ENCODE results near the gene EFHD2. TPM values are rescaled to one million over a fixed set of nuclear protein-coding genes. Genes with fewer than 3 reads are reported as not detected.

EFHD2 gene
- total RNA-seq, 4 donors from 2014 or later, result 12.1 to 32.5 (median 20.4) TPM

DNA sequence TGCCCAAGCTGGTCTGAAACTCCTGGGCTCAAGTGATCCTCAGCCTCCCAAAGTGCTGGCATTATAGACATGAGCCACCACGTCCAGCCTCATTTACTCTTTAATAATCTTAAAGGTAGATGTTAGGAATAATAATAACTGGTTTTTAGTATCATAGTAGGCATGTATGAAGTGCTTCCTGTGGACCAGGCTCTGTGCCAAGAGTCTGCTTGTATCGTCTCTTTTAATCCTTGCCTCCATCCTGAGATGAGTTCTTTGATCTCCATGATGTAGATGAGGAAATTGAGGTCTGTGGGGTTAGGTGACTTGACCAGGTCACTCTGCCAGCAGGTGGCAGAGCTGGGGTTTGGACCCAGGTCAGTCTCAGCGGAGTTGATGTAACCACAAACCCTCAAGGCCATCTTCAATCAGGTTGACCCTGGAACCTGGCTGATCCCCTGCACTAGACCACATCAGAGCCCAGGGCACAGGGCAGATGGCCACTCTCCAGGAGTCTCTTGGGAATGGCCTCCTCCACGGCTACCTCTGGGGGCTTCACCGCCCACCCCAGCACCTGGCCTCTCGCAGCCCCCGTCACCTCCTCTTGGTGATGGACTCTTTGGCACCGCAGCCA lies 11.3 kb downstream of the EFHD2 start:
- DNase-seq, result no peak
- Histone ChIP-seq H3K27ac (no peak overlapping the region), H3K27me3 (no peaks in the 10 kb centered on the region), H3K4me3 (no peak overlapping the region), H3K36me3 (no peaks in the 10 kb centered on the region), H3K9me3 (no peaks in the 10 kb centered on the region), H3K4me1 (no peaks in the 10 kb centered on the region)
- intact Hi-C loops (cut with DNase I; ENCODE audit: low total_unique reads), result no loop called here
- TF ChIP-seq, protein P1, sequence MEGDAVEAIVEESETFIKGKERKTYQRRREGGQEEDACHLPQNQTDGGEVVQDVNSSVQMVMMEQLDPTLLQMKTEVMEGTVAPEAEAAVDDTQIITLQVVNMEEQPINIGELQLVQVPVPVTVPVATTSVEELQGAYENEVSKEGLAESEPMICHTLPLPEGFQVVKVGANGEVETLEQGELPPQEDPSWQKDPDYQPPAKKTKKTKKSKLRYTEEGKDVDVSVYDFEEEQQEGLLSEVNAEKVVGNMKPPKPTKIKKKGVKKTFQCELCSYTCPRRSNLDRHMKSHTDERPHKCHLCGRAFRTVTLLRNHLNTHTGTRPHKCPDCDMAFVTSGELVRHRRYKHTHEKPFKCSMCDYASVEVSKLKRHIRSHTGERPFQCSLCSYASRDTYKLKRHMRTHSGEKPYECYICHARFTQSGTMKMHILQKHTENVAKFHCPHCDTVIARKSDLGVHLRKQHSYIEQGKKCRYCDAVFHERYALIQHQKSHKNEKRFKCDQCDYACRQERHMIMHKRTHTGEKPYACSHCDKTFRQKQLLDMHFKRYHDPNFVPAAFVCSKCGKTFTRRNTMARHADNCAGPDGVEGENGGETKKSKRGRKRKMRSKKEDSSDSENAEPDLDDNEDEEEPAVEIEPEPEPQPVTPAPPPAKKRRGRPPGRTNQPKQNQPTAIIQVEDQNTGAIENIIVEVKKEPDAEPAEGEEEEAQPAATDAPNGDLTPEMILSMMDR (IDR thresholded peaks at IDR 0.05), result no peak
- TF ChIP-seq POLR2A (IDR thresholded peaks at IDR 0.05), result no peak

DNA sequence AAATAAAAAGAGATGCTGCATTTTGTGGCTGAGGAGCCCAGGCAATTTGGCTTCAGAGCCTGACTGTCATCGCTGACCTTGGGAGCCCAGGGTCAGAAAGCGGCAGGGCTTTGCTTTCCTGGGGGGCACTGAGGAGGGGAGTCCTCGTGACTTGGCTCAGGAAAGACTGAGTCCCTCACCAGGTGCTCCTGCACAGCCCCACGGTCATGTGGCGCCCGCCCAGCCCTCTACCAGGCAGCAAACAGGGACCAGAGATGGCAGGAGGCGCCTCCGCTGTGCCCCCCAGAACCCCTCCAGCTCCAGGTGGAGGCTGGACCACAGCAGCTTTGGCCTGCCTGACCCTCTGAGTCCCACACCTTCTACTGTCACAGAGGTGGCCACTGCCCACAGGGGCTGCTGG lies 13.2 kb downstream of the EFHD2 start:
- TF ChIP-seq POLR2A (IDR thresholded peaks at IDR 0.05), result no peak
- TF ChIP-seq, protein P1 (IDR thresholded peaks at IDR 0.05), result no peak
- intact Hi-C loops (cut with DNase I; ENCODE audit: low total_unique reads), result no loop called here
- H3K4me3 ChIP-seq, result no peak overlapping the region
- no peak overlapping the region for H3K27ac ChIP-seq
- no peak for DNase-seq
- no peaks in the 10 kb centered on the region for H3K27me3 ChIP-seq
- no peaks in the 10 kb centered on the region for H3K9me3 ChIP-seq
- no peaks in the 10 kb centered on the region for H3K36me3 ChIP-seq
- no peaks in the 10 kb centered on the region for H3K4me1 ChIP-seq

DNA sequence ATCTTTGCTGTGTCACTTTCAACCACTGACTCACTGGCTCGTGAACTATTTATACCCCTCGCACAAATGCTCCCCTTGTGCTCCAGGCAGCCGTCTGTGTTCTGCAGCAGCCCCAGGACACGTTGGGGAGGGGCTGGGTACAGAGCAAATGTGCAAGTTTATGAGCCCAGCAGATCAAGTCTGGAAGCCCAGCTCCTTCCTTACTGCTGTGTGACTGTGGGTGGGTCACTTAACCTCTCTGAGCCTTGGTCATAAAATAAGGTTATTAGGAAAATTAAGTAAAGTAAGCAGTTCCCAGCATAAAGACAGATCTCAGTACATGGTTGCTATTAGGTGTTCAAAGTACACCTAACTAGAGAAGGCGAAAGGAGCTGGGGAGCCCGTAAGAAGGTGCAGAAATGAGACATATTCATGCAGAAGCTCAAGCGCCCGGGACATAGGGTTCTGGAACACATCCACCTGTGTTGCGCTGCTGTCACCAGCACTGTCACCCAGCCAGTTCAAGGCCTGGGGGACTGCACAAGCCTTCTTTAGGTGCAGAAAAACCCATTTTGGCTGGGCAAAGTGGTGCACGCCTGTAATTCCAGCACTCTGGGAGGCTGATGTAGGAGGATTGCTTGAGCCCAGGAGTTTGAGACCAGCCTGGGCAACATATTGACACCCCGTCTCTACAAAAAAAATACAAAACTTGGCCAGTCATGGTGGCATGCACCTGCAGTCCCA lies 13.8 kb downstream of the EFHD2 start:
- Histone ChIP-seq H3K36me3 (no peaks in the 10 kb centered on the region), H3K4me3 (no peak overlapping the region), H3K27me3 (no peaks in the 10 kb centered on the region), H3K9me3 (no peaks in the 10 kb centered on the region), H3K4me1 (no peaks in the 10 kb centered on the region), H3K27ac (no peak overlapping the region)
- intact Hi-C loops (cut with DNase I; ENCODE audit: low total_unique reads), result no loop called here
- TF ChIP-seq, protein P1 (IDR thresholded peaks at IDR 0.05), result no peak
- no peak for TF ChIP-seq POLR2A (IDR thresholded peaks at IDR 0.05)
- DNase-seq, result no peak

DNA sequence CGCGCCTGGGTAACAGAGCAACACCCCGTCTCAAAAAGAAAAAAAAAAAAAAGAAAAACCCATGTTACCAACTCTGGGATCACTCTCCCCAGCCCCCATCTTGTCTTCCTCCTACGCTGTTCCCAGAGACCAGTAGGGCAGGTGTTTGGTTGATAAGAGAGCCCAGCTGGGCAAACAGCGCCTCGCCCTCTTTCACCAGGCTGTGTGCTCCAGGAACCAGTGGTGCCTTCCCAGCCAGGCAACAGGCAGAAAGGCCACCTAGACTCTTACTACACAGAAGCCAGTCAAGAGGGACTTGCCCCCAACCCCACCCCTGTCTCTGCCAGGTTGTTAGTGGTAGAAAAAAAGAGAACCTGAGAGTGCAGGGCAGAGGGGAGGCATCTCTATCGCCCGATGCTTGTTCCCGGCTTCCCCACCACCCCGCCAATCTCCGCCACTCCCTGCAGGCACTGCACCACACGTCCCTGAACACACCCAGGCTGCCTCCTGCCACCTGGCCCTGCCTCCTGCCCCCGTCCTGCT lies 14.5 kb downstream of the EFHD2 start:
- no peaks in the 10 kb centered on the region for H3K9me3 ChIP-seq
- no peak overlapping the region for H3K27ac ChIP-seq
- no peak overlapping the region for H3K4me3 ChIP-seq
- no peaks in the 10 kb centered on the region for H3K36me3 ChIP-seq
- H3K4me1 ChIP-seq, result no peaks in the 10 kb centered on the region
- no peaks in the 10 kb centered on the region for H3K27me3 ChIP-seq
- DNase-seq, result no peak
- intact Hi-C loops (cut with DNase I; ENCODE audit: low total_unique reads), result no loop called here
- no peak for TF ChIP-seq POLR2A (IDR thresholded peaks at IDR 0.05)
- TF ChIP-seq, protein P1 (IDR thresholded peaks at IDR 0.05), result no peak

DNA sequence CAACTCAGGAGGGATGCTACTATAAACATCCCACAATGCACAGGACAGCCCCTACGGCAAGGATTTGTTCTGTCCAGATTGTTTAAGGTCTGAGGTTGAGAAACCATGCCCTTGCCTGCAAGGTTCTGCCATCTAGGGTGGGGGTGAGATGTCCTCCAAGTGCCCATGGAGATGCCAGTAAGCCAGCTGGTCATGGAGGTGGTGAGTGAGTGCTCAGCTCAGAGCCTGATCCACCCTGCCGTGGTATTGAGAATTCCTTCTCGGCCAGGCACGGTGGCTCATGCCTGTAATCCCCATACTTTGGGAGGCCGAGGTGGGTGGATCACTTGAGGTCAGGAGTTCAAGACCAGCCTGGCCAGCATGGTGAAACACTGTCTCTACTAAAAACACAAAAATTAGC lies 15.3 kb downstream of the EFHD2 start:
- intact Hi-C loops (cut with DNase I; ENCODE audit: low total_unique reads), result no loop called here
- DNase-seq, result no peak
- no peaks in the 10 kb centered on the region for H3K27me3 ChIP-seq
- H3K4me3 ChIP-seq, result no peak overlapping the region
- H3K27ac ChIP-seq, result no peak overlapping the region
- TF ChIP-seq POLR2A (IDR thresholded peaks at IDR 0.05), result no peak
- TF ChIP-seq, protein P1 (IDR thresholded peaks at IDR 0.05), result no peak
- H3K4me1 ChIP-seq, result no peaks in the 10 kb centered on the region
- no peaks in the 10 kb centered on the region for H3K9me3 ChIP-seq
- no peaks in the 10 kb centered on the region for H3K36me3 ChIP-seq
